OCI-LY7 (cell line): Measurements from ENCODE around the gene GPHN. TPM values are rescaled to one million over a fixed set of nuclear protein-coding genes. Genes with fewer than 3 reads are reported as not detected.

Experiments used
- BruUV-seq: library from RNA; stranded (reverse); fragments of 400-500 nt; replicated peaks from 2 replicates; lab custom pipeline; 2021; lab: Mats Ljungman, UMichigan
- CTCF ChIA-PET: fragments of 300-600 bp; sonication (Branson Sonifier 250); formaldehyde crosslinking; loops from one replicate; lab custom pipeline; 2022; ENCODE audit warnings: antibody characterized with exemption; ENCODE audit not compliant: unreplicated experiment; lab: Charles Lee
- POLR2A ChIA-PET: fragments of 300-600 bp; sonication (Branson Sonifier 250); formaldehyde crosslinking; loops from one replicate; lab custom pipeline; 2022; ENCODE audit warnings: antibody characterized with exemption; lab: Charles Lee
- DNase-seq: peaks from one replicate; pipeline ENCODE4 v3.0.0-alpha.2; 2015; ENCODE audit warnings: low spot score
- H2AFZ ChIP-seq: fragments of 200-600 bp; sonication (generic), shearing (Covaris generic); 2 replicates; pipeline ENCODE4 v1.6.1; 2014; ENCODE audit warnings: mild to moderate bottlenecking, antibody characterized with exemption, low read length, moderate library complexity
- H3K27ac ChIP-seq: fragments of 200-600 bp; sonication (generic); 2 replicates; pipeline ENCODE4 v1.5.1; 2014; ENCODE audit warnings: mixed run types, low read depth, mild to moderate bottlenecking, moderate library complexity, low read length, inconsistent platforms; ENCODE audit not compliant: poor library complexity, severe bottlenecking
- H3K36me3 ChIP-seq: fragments of 200-600 bp; sonication (generic); 2 replicates; pipeline ENCODE4 v1.6.1; 2014; ENCODE audit warnings: mild to moderate bottlenecking, antibody characterized with exemption, low read length, moderate library complexity, mixed read lengths; ENCODE audit not compliant: insufficient read depth
- H3K4me1 ChIP-seq: fragments of 200-600 bp; sonication (generic); 2 replicates; pipeline ENCODE4 v1.5.1; 2014; ENCODE audit warnings: mild to moderate bottlenecking, low read length; ENCODE audit not compliant: insufficient read depth, poor library complexity, severe bottlenecking
- H3K4me2 ChIP-seq: fragments of 200-600 bp; sonication (generic); 2 replicates; pipeline ENCODE4 v1.6.1; 2014; ENCODE audit warnings: mild to moderate bottlenecking, low read length
- H3K4me3 ChIP-seq: fragments of 200-600 bp; sonication (generic); 2 replicates; pipeline ENCODE4 v1.5.1; 2014; ENCODE audit warnings: mild to moderate bottlenecking, low read depth, low read length; ENCODE audit not compliant: poor library complexity, severe bottlenecking
- H3K79me2 ChIP-seq: fragments of 200-600 bp; sonication (generic); 2 replicates; pipeline ENCODE4 v1.6.1; 2016; ENCODE audit warnings: low read depth, mild to moderate bottlenecking, low read length, moderate library complexity, mixed read lengths; ENCODE audit not compliant: insufficient read depth
- H3K9me2 ChIP-seq: fragments of 200-600 bp; sonication (generic); 2 replicates; pipeline ENCODE4 v1.6.1; 2016; ENCODE audit warnings: mild to moderate bottlenecking, low read length, mixed read lengths; ENCODE audit not compliant: insufficient read depth
- H3K9me3 ChIP-seq: fragments of 200-600 bp; sonication (generic); 2 replicates; pipeline ENCODE4 v1.6.1; 2014; ENCODE audit warnings: mild to moderate bottlenecking, mixed run types, low read length, mixed read lengths
- H4K20me1 ChIP-seq: fragments of 200-600 bp; sonication (generic); 2 replicates; pipeline ENCODE4 v1.6.1; 2014; ENCODE audit warnings: mild to moderate bottlenecking, antibody characterized with exemption, low read length, moderate library complexity, mixed read lengths; ENCODE audit not compliant: insufficient read depth
- EZH2phosphoT487 ChIP-seq: fragments of 200-600 bp; sonication (generic); IDR thresholded peaks from 2 replicates; pipeline ENCODE4 v1.6.1; 2018; ENCODE audit warnings: low read depth, borderline replicate concordance, mild to moderate bottlenecking, mixed run types, antibody characterized with exemption, low read length, moderate library complexity, mixed read lengths
- intact Hi-C: fragments of 100-400 bp; cut with micrococcal nuclease; formaldehyde crosslinking; loops from one replicate; pipeline ENCODE4 v1.10.0; 2022; ENCODE audit not compliant: unreplicated experiment
- total RNA-seq, 2 experiments: library from RNA; depleted of rRNA in 1 of 2; stranded (reverse); fragments of >200 nt in 1 of 2; shearing (Covaris generic) in 1 of 2; gene quantifications; 2 replicates each; pipeline ENCODE4 v1.2.3, GENCODE V29; 2014 to 2022
- TF ChIP-seq, protein P1 (sequence below): fragments of 200-600 bp; sonication (generic); conservative IDR thresholded peaks from 2 replicates; pipeline ENCODE4 v1.5.1; 2014; ENCODE audit warnings: mild to moderate bottlenecking, antibody characterized with exemption, low read length, moderate library complexity, mixed read lengths

GPHN gene
- total RNA-seq, 2 experiments from 2014 or later: not detected

- Histone ChIP-seq H3K4me2 (no peak overlapping the region), H3K9me3 (0 out of 2 replicates have a peak, but pooled peaks cover 5% of the 10 kb centered on the region), H3K79me2 (no peaks in the 10 kb centered on the region), H4K20me1 (no peaks in the 10 kb centered on the region), H3K27ac (no peak overlapping the region), H3K4me3 (no peak overlapping the region), H3K9me2 (no peaks in the 10 kb centered on the region), H3K36me3 (no peaks in the 10 kb centered on the region), H2AFZ (no peak overlapping the region), H3K4me1 (no peaks in the 10 kb centered on the region)
- no TSS peak for BruUV-seq
- no peak for DNase-seq
- TF ChIP-seq, protein P1, sequence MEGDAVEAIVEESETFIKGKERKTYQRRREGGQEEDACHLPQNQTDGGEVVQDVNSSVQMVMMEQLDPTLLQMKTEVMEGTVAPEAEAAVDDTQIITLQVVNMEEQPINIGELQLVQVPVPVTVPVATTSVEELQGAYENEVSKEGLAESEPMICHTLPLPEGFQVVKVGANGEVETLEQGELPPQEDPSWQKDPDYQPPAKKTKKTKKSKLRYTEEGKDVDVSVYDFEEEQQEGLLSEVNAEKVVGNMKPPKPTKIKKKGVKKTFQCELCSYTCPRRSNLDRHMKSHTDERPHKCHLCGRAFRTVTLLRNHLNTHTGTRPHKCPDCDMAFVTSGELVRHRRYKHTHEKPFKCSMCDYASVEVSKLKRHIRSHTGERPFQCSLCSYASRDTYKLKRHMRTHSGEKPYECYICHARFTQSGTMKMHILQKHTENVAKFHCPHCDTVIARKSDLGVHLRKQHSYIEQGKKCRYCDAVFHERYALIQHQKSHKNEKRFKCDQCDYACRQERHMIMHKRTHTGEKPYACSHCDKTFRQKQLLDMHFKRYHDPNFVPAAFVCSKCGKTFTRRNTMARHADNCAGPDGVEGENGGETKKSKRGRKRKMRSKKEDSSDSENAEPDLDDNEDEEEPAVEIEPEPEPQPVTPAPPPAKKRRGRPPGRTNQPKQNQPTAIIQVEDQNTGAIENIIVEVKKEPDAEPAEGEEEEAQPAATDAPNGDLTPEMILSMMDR: no peak
- TF ChIP-seq EZH2phosphoT487: no peak
- ChIA-PET POLR2A (no interaction called here), CTCF (no interaction called here)
- intact Hi-C loops: no loop called here
These were observed 231.9 kb downstream of the GPHN start for GRCh38 chr14:66739826-66740225.

DNA sequence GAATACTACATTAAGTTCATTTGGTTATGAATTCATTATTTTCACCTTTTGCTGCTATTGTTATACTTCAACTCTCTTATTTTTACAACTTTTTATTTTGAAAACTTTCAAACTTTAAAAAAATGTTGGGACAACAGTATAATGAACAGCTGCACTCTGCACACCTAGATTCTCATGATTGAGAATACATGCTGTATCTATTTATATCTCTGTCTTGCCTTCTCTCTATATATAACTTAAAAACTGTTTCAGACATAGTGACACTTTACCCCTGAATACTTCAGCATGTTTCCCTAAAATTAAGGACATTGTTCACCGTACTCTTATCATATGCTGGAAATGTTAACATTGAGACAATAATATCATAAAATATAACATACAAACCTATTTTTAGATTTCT, 237.1 kb downstream of the GPHN start:
- BruUV-seq: no TSS peak
- CTCF ChIA-PET: no interaction called here
- Histone ChIP-seq H3K9me2 (no peaks in the 10 kb centered on the region), H3K4me2 (no peak overlapping the region), H3K36me3 (no peaks in the 10 kb centered on the region), H4K20me1 (no peaks in the 10 kb centered on the region), H2AFZ (no peak overlapping the region), H3K4me1 (no peaks in the 10 kb centered on the region), H3K79me2 (no peaks in the 10 kb centered on the region), H3K4me3 (no peak overlapping the region), H3K9me3 (0 out of 2 replicates have a peak, but pooled peaks cover under 1% of the 10 kb centered on the region), H3K27ac (no peak overlapping the region)
- no peak for DNase-seq
- TF ChIP-seq, protein P1: no peak
- no peak for TF ChIP-seq EZH2phosphoT487
- intact Hi-C loops: no loop called here
- POLR2A ChIA-PET: no interaction called here

DNA sequence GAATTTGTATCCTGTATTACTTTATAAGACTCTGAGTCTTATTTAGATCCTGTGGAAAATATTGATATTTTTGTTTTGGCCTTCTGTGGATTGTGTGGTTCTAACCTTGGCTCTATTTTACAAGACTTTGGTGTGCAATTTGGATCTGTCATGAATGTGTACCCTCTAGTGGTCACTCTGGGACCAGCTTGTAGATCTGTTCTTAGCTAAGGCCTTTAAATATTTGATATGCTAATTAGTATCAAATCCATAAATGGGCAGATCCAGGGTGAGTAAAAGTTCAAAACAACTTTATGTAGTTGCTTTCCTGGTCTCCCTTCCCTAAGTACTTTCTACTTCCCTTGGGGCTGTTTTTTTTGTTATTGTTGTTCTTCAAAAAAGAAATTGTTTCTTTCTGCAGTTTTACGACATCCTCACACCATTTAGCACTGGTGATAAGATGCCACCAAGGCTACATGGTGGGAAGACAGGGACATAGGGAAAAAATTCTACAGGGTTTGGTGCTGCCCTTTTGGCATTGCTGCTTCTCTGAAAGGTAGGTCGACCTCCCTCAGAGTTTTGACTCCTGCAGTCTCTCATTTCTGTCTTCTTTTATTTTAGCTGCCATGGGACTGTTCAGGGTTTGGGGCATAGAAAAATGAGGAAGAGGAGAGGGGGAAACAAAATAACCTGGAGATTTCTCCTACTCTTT, 238.5 kb downstream of the GPHN start:
- Histone ChIP-seq H3K36me3 (no peaks in the 10 kb centered on the region), H3K79me2 (no peaks in the 10 kb centered on the region), H3K9me2 (no peaks in the 10 kb centered on the region), H3K27ac (no peak overlapping the region), H3K4me2 (no peak overlapping the region), H3K4me1 (no peaks in the 10 kb centered on the region), H3K4me3 (no peak overlapping the region), H4K20me1 (no peaks in the 10 kb centered on the region), H3K9me3 (no peaks in the 10 kb centered on the region), H2AFZ (no peak overlapping the region)
- TF ChIP-seq EZH2phosphoT487: no peak
- TF ChIP-seq, protein P1: peak; percentile 69
- BruUV-seq: no TSS peak
- peak; percentile 4 for DNase-seq
- intact Hi-C loops: no loop called here
- CTCF ChIA-PET: no interaction called here
- POLR2A ChIA-PET: no interaction called here
